Glomerular visceral epithelial cell (primary cell): ENCODE measurements around the gene CNN3.

Experiments used
- DNase-seq: peaks from one replicate; pipeline ENCODE4 v3.0.0-alpha.2; 2016; ENCODE audit errors: extremely low spot score

The CNN3 gene

DNA sequence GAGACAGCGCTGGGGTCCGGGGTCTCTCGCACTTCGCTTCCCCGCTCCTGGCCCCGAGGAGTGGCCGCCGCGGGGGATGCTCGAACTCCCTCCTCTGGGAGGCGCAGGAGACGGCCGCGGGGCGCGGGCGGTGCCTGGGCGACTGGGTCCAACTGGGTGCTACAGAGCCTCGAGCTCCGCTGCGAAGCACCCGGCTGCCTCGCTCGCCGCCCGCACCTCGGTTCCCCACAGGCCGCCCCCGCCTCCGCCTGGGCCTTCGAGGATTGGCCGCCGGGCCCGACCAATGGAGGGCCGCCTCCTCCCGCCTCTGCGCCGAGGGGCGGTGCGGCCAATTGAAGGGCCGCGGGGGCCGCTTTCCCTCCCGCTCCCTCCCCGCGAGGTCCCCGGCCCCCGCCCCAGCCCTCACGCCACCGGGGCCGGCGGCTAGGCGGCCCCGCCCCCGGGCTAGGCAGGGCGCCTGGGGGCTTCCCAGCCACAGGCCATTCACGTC lies at the start of gene CNN3:
TSS of gene CNN3 (minus strand) at position 196 of the 490 bp plus-strand sequence. CDS start 216 bp downstream, outside the sequence.
- DNase-seq, result peak; percentile 97

DNA sequence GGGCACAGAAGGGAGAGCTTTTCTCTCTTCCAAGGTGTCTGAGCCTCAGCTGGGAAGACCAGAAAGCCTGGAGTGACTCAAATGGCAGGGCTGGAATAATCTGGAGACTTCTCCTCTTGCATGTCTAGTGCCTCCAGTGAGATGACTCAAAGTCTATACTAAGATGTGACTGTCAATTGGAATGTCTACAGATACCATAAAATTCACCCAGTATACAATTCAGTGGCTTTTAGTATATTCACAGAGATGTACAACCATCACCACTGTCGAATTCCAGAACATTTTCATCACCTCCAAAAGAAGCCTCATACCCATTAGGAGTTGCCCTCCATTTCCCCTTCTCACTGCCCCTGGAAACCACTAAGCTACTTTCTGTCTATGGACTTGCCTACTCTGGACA lies 47.9 kb upstream of the CNN3 start:
- peak; percentile 93 for DNase-seq

GRCh38 chr1:94974241-94974640 lies 47.3 kb upstream of the CNN3 start:
- DNase-seq, result peak; percentile 77

DNA sequence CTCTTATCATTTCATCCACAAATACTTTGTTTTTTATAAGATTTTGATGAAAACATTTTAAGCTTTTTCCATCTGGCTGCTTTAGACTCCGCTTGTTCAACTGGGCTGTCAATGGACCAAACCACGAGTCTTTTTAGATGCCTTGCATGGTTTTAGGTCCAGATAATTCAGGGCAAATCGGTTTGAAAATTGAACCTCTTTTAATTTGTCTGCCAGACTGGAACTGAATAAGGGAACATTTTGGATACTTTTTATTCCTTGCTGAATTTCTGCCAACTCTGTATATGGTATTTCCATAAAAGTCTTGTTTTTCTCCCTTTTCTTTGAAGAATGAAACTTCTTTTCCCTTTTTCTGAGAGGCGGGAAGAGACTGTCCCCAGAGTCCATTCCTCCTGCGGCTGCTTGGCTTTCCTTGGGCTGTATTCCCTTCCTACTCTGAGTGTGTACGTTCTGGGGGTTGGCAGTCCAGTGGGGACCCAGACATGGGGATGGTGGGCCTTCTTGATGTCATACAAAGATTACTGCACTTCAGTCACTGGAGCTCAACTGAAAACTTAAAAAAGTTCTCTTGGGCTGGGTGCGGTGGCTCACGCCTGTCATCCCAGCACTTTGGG lies 46.5 kb upstream of the CNN3 start:
- no peak for DNase-seq

- peak; percentile 80 for DNase-seq
Observed at GRCh38 chr1:94971491-94971924, 44.6 kb upstream of the CNN3 start.

GRCh38 chr1:94970783-94971182 lies 43.9 kb upstream of the CNN3 start:
- DNase-seq, result peak; percentile 45

DNA sequence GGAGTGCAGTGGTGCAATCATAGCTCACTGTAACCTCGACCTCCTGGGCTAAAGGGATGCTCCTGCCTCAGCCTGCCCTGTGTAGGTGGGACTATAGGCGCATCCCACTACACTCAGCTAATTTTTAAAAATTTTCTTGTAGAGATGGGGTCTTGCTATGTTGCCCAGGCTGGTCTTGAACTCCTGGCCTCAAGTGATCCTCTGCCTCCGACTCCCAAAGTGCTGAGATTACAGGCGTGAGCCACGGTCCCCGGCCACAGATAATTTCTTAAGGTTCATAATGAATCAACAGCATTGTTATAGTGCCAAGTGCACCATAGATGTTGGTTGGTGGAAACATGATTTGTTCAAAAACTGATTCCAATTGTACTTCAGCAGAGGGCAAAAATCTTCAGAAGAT lies 42.2 kb upstream of the CNN3 start:
- DNase-seq, result no peak

GRCh38 chr1:94966033-94966432 lies 39.1 kb upstream of the CNN3 start:
- DNase-seq, result no peak

DNA sequence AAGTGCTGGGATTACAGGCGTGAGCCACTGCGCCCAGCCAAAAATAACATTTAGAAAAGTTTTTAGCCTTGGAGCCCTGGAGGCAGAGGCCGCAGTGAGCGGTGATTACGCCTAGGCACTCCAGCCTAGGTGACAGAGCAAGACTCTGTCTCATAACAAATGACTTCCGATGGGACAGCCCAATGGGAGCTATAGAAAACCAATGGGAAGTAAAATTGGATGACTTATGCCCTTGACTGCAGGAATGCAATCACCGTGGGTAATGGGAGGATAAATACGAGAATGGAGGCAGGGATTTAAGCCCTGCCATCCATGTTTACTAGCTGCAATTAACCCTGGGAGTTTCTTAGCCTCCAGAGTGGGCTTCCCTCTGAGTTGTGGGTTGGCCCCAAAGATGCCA lies 37.0 kb upstream of the CNN3 start:
- DNase-seq, result no peak

DNA sequence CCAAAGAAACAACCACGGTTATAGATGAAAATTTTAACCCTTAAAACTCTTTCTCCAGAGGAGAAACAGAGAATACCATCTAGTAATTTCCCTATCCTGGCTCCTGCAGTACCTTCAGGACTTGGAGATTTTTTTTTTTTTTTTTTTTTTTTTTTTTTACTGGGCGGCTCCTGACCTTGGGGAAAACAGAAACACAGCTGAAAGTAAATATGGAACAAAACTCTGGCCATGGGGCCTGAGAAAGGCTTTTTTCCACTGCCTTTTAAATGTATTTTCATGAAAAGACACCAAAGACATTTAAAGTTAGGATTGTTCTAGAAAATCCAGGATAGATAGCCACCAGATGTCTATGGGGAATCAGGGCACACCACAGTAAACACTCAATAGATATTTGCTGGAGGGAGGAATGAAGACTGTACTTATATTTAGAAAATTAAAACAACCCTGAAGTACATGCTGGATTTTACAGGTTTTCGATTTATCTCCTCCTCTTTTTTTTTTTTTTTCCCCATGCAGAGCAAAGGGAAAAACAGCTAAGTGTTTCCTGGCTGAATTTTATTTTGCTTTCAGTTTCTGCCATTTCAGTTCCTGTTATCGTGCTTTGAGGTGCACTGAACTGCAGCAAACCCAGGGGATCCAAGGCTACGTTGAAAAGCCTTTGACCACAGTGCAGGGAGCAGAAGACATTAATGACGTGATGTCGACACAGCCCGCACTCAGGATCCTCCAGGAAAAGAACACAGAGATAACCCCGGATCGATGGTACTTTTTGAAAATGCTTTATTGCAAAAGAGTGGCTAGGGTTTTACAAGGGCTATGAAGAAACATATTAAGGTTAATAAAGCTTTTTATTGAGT lies 35.7 kb upstream of the CNN3 start:
- peak; percentile 82 for DNase-seq

DNA sequence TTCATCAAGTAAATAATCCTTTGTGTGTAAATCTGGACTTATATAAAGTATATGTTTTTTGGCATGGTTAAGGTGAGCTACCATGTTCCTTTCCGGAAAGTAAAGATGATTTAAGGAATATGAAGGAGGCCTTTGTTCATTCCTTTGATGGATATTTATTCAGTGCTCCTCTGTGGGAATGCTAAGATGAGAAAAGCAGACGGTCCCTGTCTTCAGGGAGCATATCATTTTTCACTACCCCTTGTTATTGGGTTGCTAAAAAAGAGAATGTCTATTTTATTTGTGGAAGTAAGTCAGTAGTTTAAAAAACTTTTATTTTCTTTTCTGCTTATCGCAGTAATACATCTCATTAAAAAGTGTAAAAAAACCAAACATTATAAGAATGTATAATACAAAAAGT lies 35.1 kb upstream of the CNN3 start:
- DNase-seq, result no peak

DNA sequence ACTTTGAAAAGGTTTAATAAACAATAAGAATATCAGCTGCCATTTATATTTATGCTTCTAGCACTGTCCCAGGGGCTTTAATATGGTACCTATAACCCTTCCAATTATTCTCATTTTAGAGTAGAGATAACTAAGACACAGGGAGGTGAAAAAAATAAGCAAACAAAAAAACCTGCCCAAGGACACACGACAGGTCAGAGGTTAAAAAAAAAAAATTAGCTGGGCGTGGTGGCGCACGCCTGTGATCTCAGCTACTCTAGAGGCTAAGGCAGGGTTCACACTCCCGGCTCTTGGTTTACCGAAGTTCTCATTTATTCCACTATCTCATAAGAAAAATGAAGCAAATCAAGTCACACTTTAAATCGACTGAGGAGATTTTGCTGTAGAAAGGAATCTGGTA lies 34.7 kb upstream of the CNN3 start:
- DNase-seq, result no peak

GRCh38 chr1:94958081-94958480 lies 31.2 kb upstream of the CNN3 start:
- DNase-seq, result no peak

DNA sequence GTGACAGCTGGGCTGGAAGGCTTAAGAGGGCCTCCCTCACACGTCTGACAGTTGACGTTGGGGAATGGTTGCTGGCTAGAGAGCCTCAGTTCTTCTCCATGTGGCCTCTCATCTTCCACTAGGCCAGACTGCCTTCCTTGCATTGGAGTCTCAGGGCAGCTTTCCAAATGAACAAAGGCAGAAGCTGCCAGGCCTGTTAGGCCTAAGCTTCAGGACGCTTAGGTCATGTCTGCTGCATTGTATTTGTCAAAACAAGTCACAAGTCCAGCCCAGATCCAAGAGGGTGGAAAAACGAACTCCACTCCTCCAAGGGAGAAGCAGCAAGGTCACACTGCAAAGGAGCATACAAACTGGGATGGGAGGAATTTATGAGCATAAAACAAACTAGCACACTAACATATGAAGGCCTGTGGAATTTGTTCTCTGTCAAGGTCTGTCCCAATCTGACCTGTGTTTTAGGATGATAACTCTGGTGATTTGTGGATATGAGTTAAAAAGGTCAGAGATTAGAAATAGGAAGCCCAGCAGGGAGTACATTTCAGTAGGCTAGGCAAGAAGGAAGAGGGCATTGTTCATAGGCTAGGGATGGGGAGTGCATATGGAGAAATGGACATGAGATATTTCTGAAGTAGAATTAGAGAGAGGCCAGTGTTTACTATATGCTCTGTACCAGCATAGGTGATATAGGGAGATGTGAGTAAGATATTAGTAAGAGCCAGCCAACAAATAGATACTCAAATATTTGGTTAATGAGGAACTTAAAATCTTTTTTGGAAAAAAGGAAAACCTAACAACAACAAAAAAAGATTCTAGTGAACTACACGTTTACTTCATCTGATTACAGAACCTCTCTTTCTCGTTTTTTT lies 29.1 kb upstream of the CNN3 start:
- DNase-seq, result no peak

GRCh38 chr1:94954263-94955220 lies 27.6 kb upstream of the CNN3 start:
- no peak for DNase-seq

DNA sequence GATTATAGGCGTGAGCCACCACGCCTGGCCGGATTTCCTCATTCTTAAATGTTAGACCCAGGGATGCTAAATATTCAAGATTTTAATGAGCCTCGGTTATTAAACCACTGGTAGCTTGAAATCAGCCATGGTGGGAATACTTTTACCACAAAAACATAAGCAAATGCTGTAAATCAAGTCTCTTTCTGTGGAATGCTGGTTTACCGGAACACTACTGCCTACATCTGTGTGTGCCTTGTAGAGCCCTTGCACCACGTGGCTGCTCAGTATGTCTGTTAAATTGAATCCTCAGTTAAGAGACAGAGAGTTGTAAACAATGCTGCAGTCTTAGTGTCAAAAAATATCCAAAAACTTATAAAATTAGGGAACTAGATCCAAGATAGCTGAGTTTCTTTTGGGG lies 26.8 kb upstream of the CNN3 start:
- DNase-seq, result no peak

GRCh38 chr1:94953107-94953506 lies 26.2 kb upstream of the CNN3 start:
- no peak for DNase-seq

DNA sequence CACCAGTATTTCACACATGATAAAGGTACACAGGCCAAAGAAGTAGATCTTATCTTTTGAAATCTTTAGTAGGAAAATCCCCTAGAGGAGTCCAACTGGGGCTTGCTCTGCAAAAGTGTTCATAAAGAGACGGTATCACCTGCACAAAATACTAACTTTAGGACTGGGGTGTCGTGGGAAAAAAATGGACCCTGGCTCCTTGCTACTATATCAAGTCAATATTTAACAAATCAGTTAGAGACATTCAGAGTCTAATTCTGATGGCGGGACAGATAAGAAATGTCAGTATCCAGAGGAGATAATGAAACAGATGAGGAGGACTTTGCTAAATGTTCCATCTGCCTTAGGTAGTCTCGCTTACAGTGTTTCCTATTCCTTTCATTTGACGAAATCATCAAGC lies 25.6 kb upstream of the CNN3 start:
- no peak for DNase-seq

DNA sequence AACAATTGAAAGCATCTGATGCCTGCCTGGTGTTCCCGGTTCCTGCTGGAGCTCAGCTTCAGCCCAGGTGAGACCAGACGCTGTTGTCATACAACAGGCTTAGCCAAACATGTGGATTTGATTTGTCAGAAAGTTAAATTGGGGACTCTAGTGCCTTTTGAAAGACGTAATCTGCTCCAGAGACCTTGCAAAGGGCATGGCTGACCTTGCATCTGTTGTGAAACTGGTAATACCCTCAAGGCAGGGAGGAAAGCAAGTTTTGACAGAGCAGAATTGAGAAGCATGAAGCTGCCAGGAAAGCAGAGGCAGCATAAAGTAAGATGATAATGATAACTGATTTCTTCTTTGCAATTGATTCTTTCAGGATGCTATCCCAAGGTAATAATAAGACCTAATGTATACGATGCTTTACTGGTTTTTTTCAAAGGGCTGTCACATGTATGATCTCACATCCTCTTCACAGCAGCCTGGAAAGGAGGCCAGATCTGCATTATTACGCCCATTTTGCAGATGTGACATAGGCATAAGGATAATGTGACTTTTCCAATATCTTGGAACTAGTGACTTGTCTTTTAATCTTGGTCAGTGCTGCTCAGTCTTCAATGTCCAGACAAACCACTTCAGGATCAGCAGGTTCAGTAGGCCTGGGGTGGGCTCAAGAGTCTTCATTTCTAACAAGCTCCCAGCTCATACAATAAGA lies 24.7 kb upstream of the CNN3 start:
- DNase-seq, result no peak

GRCh38 chr1:94951046-94951445 lies 24.1 kb upstream of the CNN3 start:
- DNase-seq, result no peak
